Measurements from ENCODE around the gene TAF9.

TAF9 gene

GRCh38 chr5:69315972-69316371 lies 53.3 kb downstream of the TAF9 start:
- H3K27ac ChIP-seq: no peak overlapping the region
- DNase-seq: no peak
- H3K36me3 ChIP-seq (replicated peaks): no peaks in the 10 kb centered on the region
- no peaks in the 10 kb centered on the region for H3K27me3 ChIP-seq (replicated peaks)
- TF ChIP-seq CTCF (IDR thresholded peaks at IDR 0.05; ENCODE audit: low read depth, low read length, missing control alignments): no peak
- H3K4me3 ChIP-seq (ENCODE audit: low read depth, low read length): no peak overlapping the region
- in situ Hi-C loops (cut with HindIII; ENCODE audit: low pct_ligation_motif_present, low sequenced_read_pairs): no loop called here

Measured in brain microvascular endothelial cell (primary cell).